SK-N-SH treated with all-trans-retinoic acid at 6 μM for 48 hours (cell line): Measurements from ENCODE around the gene GALNT13.

Source experiments
- ATAC-seq: fragments of 200-7000 bp; cut with Tn5 transposase; 3 replicates; pipeline ENCODE4 v1.9.1; 2020; ENCODE audit warnings: mild to moderate bottlenecking, moderate library complexity
- ARNTL ChIP-seq: fragments of 450-650 bp; formaldehyde crosslinking; IDR thresholded peaks from 2 replicates; pipeline ENCODE4 v1.5.0; 2020; ENCODE audit warnings: low read depth, mild to moderate bottlenecking, moderate library complexity, borderline replicate concordance
- BACH2 ChIP-seq: fragments of 250-450 bp; sonication (Bioruptor Pico); IDR thresholded peaks from 2 replicates; pipeline ENCODE4 v1.9.0; 2021; ENCODE audit warnings: mild to moderate bottlenecking, borderline replicate concordance
- CSDC2 ChIP-seq: fragments of 250-450 bp; sonication (Bioruptor Pico); IDR thresholded peaks from 2 replicates; pipeline ENCODE4 v1.5.0; 2020; ENCODE audit warnings: mild to moderate bottlenecking, moderate library complexity
- ESRRG ChIP-seq: fragments of 250-450 bp; sonication (Bioruptor Pico); IDR thresholded peaks from 2 replicates; pipeline ENCODE4 v1.6.1; 2021; ENCODE audit warnings: mild to moderate bottlenecking
- GLIS3 ChIP-seq: fragments of 250-450 bp; sonication (Bioruptor Pico); IDR thresholded peaks from 2 replicates; pipeline ENCODE4 v1.5.0; 2020; ENCODE audit warnings: mild to moderate bottlenecking, moderate library complexity
- ISL1 ChIP-seq: fragments of 250-450 bp; sonication (Bioruptor Pico); IDR thresholded peaks from 2 replicates; pipeline ENCODE4 v2.1.2; 2022; ENCODE audit warnings: mild to moderate bottlenecking, moderate library complexity
- OSR1 ChIP-seq: fragments of 250-450 bp; sonication (Bioruptor Pico); IDR thresholded peaks from 2 replicates; pipeline ENCODE4 v1.8.0; 2022; ENCODE audit warnings: moderate library complexity, mild to moderate bottlenecking, inconsistent platforms
- RARB ChIP-seq: fragments of 250-450 bp; sonication (Bioruptor Pico); IDR thresholded peaks from 2 replicates; pipeline ENCODE4 v1.8.0; 2021; ENCODE audit warnings: mild to moderate bottlenecking, moderate library complexity
- SNAI2 ChIP-seq: fragments of 250-450 bp; sonication (Bioruptor Pico); IDR thresholded peaks from 2 replicates; pipeline ENCODE4 v1.5.0; 2020; ENCODE audit warnings: mild to moderate bottlenecking, moderate library complexity
- TCF4 ChIP-seq: fragments of 250-450 bp; sonication (Bioruptor Pico); IDR thresholded peaks from 2 replicates; pipeline ENCODE4 v1.8.0; 2021; ENCODE audit warnings: mild to moderate bottlenecking, moderate library complexity, borderline replicate concordance
- ZC3H10 ChIP-seq: fragments of 250-450 bp; sonication (Bioruptor Pico); IDR thresholded peaks from 2 replicates; pipeline ENCODE4 v1.5.1; 2021; ENCODE audit warnings: mild to moderate bottlenecking, moderate library complexity
- ZFP3 ChIP-seq: fragments of 250-450 bp; sonication (Bioruptor Pico); IDR thresholded peaks from 2 replicates; pipeline ENCODE4 v1.5.0; 2020; ENCODE audit warnings: mild to moderate bottlenecking, moderate library complexity
- ZFP30 ChIP-seq: fragments of 450-650 bp; formaldehyde crosslinking; IDR thresholded peaks from 2 replicates; pipeline ENCODE4 v1.5.0; 2022; ENCODE audit warnings: mild to moderate bottlenecking, moderate library complexity
- ZNF565 ChIP-seq: fragments of 450-650 bp; formaldehyde crosslinking; conservative IDR thresholded peaks from 2 replicates; pipeline ENCODE4 v1.5.0; 2020; ENCODE audit warnings: low read depth, mild to moderate bottlenecking, moderate library complexity
- ZNF70 ChIP-seq: fragments of 450-650 bp; formaldehyde crosslinking; IDR thresholded peaks from 2 replicates; pipeline ENCODE4 v1.5.0; 2020; ENCODE audit warnings: mild to moderate bottlenecking, moderate library complexity
- ZNF8 ChIP-seq: fragments of 450-650 bp; formaldehyde crosslinking; IDR thresholded peaks from 2 replicates; pipeline ENCODE4 v1.5.0; 2020; ENCODE audit warnings: mild to moderate bottlenecking, moderate library complexity
- TF ChIP-seq, protein P1 (sequence below): fragments of 250-450 bp; sonication (Bioruptor Pico); IDR thresholded peaks from 2 replicates; pipeline ENCODE4 v1.5.1; 2020; ENCODE audit warnings: low read depth, mild to moderate bottlenecking, moderate library complexity
- TF ChIP-seq, protein P2 (sequence below): fragments of 250-450 bp; sonication (Bioruptor Pico); IDR thresholded peaks from 2 replicates; pipeline ENCODE4 v1.8.0; 2021; ENCODE audit warnings: low read depth, mild to moderate bottlenecking, moderate library complexity, borderline replicate concordance
- TF ChIP-seq, protein P3 (sequence below): fragments of 250-450 bp; sonication (Bioruptor Pico); IDR thresholded peaks from 2 replicates; pipeline ENCODE4 v1.5.1; 2021; ENCODE audit warnings: mild to moderate bottlenecking, moderate library complexity
- TF ChIP-seq, protein P4 (sequence below): fragments of 250-450 bp; sonication (Bioruptor Pico); IDR thresholded peaks from 2 replicates; pipeline ENCODE4 v1.5.0; 2020; ENCODE audit warnings: mild to moderate bottlenecking, moderate library complexity
- TF ChIP-seq, protein P5 (sequence below): fragments of 250-450 bp; sonication (Bioruptor Pico); IDR thresholded peaks from 2 replicates; pipeline ENCODE4 v1.8.0; 2020; ENCODE audit warnings: mild to moderate bottlenecking, moderate library complexity, borderline replicate concordance

GALNT13 gene

DNA sequence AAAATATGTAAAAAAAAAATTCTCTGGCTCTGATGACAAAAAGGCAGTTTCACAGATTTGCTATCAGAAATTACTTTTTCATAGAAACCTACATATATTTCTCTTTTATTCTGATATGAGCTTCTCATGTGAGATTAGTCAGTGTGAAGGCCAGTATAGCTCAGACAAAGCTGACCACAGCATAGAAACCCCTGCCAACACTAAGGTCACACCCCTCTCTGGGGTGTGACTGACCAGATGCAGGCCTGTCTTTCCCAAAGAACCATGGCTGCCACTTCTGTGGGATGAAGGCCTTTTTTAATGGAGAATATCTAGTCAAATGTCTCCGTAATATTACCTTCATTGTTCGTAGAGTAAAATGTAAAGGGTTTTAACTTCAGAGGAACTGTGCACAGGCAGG, 496.4 kb downstream of the GALNT13 start:
- ATAC-seq = no peak
- TF ChIP-seq, protein P1, sequence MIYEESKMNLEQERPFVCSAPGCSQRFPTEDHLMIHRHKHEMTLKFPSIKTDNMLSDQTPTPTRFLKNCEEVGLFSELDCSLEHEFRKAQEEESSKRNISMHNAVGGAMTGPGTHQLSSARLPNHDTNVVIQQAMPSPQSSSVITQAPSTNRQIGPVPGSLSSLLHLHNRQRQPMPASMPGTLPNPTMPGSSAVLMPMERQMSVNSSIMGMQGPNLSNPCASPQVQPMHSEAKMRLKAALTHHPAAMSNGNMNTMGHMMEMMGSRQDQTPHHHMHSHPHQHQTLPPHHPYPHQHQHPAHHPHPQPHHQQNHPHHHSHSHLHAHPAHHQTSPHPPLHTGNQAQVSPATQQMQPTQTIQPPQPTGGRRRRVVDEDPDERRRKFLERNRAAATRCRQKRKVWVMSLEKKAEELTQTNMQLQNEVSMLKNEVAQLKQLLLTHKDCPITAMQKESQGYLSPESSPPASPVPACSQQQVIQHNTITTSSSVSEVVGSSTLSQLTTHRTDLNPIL (CRISPR knock-in tag) = no peak
- TF ChIP-seq ARNTL (CRISPR knock-in tag) (no peak), CSDC2 (no peak), ZFP30 (CRISPR knock-in tag) (no peak), ISL1 (CRISPR knock-in tag) (no peak), OSR1 (CRISPR knock-in tag) (no peak)
- TF ChIP-seq, protein P2, sequence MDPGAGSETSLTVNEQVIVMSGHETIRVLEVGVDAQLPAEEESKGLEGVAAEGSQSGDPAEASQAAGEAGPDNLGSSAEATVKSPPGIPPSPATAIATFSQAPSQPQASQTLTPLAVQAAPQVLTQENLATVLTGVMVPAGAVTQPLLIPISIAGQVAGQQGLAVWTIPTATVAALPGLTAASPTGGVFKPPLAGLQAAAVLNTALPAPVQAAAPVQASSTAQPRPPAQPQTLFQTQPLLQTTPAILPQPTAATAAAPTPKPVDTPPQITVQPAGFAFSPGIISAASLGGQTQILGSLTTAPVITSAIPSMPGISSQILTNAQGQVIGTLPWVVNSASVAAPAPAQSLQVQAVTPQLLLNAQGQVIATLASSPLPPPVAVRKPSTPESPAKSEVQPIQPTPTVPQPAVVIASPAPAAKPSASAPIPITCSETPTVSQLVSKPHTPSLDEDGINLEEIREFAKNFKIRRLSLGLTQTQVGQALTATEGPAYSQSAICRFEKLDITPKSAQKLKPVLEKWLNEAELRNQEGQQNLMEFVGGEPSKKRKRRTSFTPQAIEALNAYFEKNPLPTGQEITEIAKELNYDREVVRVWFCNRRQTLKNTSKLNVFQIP (CRISPR knock-in tag) = no peak

DNA sequence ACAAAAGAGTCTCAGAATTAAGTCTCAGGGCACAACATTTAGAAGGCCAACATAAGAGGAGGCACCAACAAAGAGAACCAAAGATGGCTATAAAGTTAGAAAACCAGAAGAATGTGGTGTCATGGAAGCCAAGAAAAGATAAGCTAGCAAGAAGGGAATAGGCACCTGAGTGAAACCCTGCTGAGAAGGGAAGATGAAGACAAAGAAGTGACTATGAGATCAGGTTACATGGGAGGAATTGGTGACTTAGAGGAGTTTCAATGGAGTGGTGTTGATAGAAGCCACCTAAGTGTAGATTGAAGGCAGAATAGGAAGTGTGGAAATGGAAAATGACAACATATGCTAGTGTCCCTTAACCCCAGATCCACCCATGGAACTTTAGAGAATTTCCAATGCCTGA, 499.2 kb downstream of the GALNT13 start:
- no peak for ATAC-seq
- no peak for TF ChIP-seq CSDC2
- TF ChIP-seq GLIS3 (CRISPR knock-in tag) = no peak
- no peak for TF ChIP-seq ZFP3

DNA sequence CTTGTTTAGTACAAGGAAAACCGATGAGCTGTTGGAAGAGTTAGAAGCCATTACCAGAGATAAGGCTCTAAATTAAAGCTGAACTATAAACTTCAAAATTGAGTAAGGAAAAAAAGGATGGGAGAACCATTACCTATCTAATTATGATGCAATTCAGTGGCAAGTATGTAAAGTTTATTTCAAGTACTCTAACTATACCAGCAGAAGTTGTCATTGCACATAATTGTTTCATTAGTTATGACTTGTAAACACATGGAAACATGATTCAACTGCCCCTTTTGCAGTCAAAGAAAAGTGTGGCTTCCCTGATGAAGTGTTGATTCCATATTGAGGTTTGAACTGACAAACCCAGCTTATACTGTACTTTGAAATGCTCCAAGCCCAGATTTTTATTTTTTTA, 502.7 kb downstream of the GALNT13 start:
- no peak for TF ChIP-seq BACH2
- no peak for TF ChIP-seq SNAI2 (CRISPR knock-in tag)
- TF ChIP-seq ZNF8 (CRISPR knock-in tag) = no peak
- no peak for TF ChIP-seq ZFP3
- TF ChIP-seq, protein P3, sequence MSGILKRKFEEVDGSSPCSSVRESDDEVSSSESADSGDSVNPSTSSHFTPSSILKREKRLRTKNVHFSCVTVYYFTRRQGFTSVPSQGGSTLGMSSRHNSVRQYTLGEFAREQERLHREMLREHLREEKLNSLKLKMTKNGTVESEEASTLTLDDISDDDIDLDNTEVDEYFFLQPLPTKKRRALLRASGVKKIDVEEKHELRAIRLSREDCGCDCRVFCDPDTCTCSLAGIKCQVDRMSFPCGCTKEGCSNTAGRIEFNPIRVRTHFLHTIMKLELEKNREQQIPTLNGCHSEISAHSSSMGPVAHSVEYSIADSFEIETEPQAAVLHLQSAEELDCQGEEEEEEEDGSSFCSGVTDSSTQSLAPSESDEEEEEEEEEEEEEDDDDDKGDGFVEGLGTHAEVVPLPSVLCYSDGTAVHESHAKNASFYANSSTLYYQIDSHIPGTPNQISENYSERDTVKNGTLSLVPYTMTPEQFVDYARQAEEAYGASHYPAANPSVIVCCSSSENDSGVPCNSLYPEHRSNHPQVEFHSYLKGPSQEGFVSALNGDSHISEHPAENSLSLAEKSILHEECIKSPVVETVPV (CRISPR knock-in tag) = no peak
- no peak for TF ChIP-seq ZNF70 (CRISPR knock-in tag)
- no peak for TF ChIP-seq ZC3H10 (CRISPR knock-in tag)
- no peak for TF ChIP-seq ESRRG
- TF ChIP-seq, protein P4, sequence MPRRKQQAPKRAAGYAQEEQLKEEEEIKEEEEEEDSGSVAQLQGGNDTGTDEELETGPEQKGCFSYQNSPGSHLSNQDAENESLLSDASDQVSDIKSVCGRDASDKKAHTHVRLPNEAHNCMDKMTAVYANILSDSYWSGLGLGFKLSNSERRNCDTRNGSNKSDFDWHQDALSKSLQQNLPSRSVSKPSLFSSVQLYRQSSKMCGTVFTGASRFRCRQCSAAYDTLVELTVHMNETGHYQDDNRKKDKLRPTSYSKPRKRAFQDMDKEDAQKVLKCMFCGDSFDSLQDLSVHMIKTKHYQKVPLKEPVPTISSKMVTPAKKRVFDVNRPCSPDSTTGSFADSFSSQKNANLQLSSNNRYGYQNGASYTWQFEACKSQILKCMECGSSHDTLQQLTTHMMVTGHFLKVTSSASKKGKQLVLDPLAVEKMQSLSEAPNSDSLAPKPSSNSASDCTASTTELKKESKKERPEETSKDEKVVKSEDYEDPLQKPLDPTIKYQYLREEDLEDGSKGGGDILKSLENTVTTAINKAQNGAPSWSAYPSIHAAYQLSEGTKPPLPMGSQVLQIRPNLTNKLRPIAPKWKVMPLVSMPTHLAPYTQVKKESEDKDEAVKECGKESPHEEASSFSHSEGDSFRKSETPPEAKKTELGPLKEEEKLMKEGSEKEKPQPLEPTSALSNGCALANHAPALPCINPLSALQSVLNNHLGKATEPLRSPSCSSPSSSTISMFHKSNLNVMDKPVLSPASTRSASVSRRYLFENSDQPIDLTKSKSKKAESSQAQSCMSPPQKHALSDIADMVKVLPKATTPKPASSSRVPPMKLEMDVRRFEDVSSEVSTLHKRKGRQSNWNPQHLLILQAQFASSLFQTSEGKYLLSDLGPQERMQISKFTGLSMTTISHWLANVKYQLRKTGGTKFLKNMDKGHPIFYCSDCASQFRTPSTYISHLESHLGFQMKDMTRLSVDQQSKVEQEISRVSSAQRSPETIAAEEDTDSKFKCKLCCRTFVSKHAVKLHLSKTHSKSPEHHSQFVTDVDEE (CRISPR knock-in tag) = no peak
- no peak for TF ChIP-seq ZNF565 (CRISPR knock-in tag)
- no peak for TF ChIP-seq CSDC2
- TF ChIP-seq OSR1 (CRISPR knock-in tag) = no peak
- no peak for TF ChIP-seq RARB
- TF ChIP-seq ARNTL (CRISPR knock-in tag) = no peak
- TF ChIP-seq, protein P5, sequence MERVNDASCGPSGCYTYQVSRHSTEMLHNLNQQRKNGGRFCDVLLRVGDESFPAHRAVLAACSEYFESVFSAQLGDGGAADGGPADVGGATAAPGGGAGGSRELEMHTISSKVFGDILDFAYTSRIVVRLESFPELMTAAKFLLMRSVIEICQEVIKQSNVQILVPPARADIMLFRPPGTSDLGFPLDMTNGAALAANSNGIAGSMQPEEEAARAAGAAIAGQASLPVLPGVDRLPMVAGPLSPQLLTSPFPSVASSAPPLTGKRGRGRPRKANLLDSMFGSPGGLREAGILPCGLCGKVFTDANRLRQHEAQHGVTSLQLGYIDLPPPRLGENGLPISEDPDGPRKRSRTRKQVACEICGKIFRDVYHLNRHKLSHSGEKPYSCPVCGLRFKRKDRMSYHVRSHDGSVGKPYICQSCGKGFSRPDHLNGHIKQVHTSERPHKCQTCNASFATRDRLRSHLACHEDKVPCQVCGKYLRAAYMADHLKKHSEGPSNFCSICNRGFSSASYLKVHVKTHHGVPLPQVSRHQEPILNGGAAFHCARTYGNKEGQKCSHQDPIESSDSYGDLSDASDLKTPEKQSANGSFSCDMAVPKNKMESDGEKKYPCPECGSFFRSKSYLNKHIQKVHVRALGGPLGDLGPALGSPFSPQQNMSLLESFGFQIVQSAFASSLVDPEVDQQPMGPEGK (CRISPR knock-in tag) = no peak
- no peak for TF ChIP-seq ZFP30 (CRISPR knock-in tag)
- no peak for ATAC-seq

DNA sequence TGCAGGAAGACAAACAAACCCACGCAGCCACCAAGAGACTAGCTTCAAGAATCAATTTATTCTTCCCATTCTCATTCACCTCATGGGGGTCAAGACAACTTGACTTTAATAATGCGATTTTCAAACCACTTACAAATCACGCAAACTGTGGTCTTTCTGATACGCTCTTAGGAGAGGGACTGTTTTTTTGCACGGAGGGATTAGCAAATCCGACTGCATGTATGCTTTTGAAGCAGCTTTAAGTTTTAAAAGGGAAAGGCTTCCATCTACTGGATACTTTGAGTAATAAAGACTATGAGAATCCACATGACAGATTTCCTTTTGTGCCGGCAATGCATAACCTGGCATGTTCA, 503.8 kb downstream of the GALNT13 start:
- peak; percentile 64 for ATAC-seq
- no peak for TF ChIP-seq SNAI2 (CRISPR knock-in tag)
- TF ChIP-seq, protein P2 (CRISPR knock-in tag) = no peak
- no peak for TF ChIP-seq BACH2
- no peak for TF ChIP-seq GLIS3 (CRISPR knock-in tag)
- TF ChIP-seq, protein P5 (CRISPR knock-in tag) = no peak
- TF ChIP-seq ZFP3 = no peak
- no peak for TF ChIP-seq ESRRG
- no peak for TF ChIP-seq ZNF70 (CRISPR knock-in tag)
- TF ChIP-seq TCF4 (CRISPR knock-in tag) = no peak
- no peak for TF ChIP-seq ISL1 (CRISPR knock-in tag)
- TF ChIP-seq ZNF565 (CRISPR knock-in tag) = no peak
